A673 (cell line): ENCODE measurements around the gene MIEN1.

ENCODE experiments used
- EZH2 ChIP-seq: fragments of 200-600 bp; sonication (generic); IDR thresholded peaks from 2 replicates; pipeline ENCODE4 v1.6.1; 2017; ENCODE audit warnings: borderline replicate concordance, low read depth, mild to moderate bottlenecking, mixed read lengths, antibody characterized with exemption, low read length; ENCODE audit not compliant: poor library complexity, severe bottlenecking
- TF ChIP-seq, protein P1 (sequence below): fragments of 300-800, 200-600 bp; sonication (generic); conservative IDR thresholded peaks from 2 replicates; pipeline ENCODE4 v1.5.1; 2017; ENCODE audit warnings: low read depth, mild to moderate bottlenecking, antibody characterized with exemption, low read length, moderate library complexity, mixed read lengths

DNA sequence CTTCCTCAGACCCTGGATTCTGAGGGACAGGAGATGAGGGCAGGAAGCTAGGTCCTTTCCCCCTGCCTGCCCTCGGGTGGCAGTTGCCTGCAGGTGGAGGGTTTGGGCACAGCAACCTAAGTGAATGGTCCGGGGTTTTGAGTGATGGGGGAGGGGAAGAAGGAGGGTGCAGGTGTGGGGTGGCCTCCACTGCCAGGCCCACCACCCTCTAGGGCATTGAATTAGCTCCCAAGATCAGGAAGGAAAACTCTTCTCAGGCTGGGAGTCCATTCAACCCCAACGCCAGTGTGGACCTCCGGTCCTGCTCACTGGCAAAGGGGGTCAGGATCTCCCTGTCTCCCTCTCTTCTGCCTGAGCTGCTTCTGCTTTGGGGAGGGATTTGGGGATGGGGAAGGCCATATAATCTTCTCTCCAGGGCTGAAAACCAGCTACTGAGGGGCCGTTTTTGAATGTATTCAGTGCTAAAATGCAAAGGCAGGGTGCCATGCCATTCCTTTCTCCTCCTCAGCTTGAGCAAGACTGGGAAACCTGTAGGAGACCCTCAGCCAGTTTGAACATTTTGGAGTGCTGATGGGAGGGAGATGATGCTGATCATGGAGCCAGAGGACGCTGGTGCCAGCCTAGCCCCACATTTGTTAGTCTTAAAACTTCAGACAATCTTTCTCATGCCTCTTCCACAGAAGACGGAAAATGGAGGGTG is 26.2 kb upstream of the MIEN1 start:
- TF ChIP-seq, protein P1, sequence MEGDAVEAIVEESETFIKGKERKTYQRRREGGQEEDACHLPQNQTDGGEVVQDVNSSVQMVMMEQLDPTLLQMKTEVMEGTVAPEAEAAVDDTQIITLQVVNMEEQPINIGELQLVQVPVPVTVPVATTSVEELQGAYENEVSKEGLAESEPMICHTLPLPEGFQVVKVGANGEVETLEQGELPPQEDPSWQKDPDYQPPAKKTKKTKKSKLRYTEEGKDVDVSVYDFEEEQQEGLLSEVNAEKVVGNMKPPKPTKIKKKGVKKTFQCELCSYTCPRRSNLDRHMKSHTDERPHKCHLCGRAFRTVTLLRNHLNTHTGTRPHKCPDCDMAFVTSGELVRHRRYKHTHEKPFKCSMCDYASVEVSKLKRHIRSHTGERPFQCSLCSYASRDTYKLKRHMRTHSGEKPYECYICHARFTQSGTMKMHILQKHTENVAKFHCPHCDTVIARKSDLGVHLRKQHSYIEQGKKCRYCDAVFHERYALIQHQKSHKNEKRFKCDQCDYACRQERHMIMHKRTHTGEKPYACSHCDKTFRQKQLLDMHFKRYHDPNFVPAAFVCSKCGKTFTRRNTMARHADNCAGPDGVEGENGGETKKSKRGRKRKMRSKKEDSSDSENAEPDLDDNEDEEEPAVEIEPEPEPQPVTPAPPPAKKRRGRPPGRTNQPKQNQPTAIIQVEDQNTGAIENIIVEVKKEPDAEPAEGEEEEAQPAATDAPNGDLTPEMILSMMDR, result no peak
- no peak for TF ChIP-seq EZH2
